Ascending aorta (tissue), 2 donors: Measurements from ENCODE around the gene DOCK2. TPM values are rescaled to one million over a fixed set of nuclear protein-coding genes. Genes with fewer than 3 reads are reported as not detected.

ENCODE experiments used
- DNase-seq, 2 donors: peaks; one replicate each; pipeline ENCODE4 v3.0.0-alpha.2; 2019; ENCODE audit warnings: low spot score in 2 of 2
- H3K27ac ChIP-seq, 2 donors: fragments of 200-600 bp; sonication (generic); one replicate each; pipeline ENCODE4 v1.5.1; 2016 to 2017; ENCODE audit warnings: mild to moderate bottlenecking in 1 of 2
- H3K27me3 ChIP-seq: fragments of 200-600 bp; sonication (generic); one replicate; pipeline ENCODE4 v1.5.1; 2017
- H3K36me3 ChIP-seq, 2 donors: fragments of 200-600 bp; sonication (generic); one replicate each; pipeline ENCODE4 v1.5.1; 2016
- H3K4me1 ChIP-seq, 2 donors: fragments of 200-600 bp; sonication (generic); one replicate each; pipeline ENCODE4 v1.5.1; 2016 to 2017; ENCODE audit warnings: mild to moderate bottlenecking in 1 of 2
- H3K4me3 ChIP-seq, 2 donors: fragments of 200-600 bp; sonication (generic); one replicate each; pipeline ENCODE4 v1.5.1; 2016 to 2017; ENCODE audit warnings: mild to moderate bottlenecking in 1 of 2
- H3K9me3 ChIP-seq, 2 donors: fragments of 200-600 bp; sonication (generic); one replicate each; pipeline ENCODE4 v1.5.1; 2016
- intact Hi-C: fragments of 100-400 bp; cut with DNase I; formaldehyde crosslinking; loops from one replicate; pipeline ENCODE4 v1.15.1; 2023
- total RNA-seq: library from RNA; depleted of rRNA; stranded (reverse); fragments of >200 nt; gene quantifications from one replicate; pipeline ENCODE4 v1.1.0, GENCODE V29; 2016
- TF ChIP-seq, protein P1 (sequence below), 3 experiments: fragments of 200-600 bp in 2 of 3; fragments of 450-650 bp in 1 of 3; sonication (generic) in 2 of 3; IDR thresholded peaks; one replicate each; pipeline ENCODE4 v1.5.1; 2016 to 2019; ENCODE audit warnings: antibody characterized with exemption in 3 of 3, mild to moderate bottlenecking in 1 of 3, moderate library complexity in 1 of 3

Gene DOCK2
- total RNA-seq, 1 donor from 2014 or later, result 33.1 TPM

DNA sequence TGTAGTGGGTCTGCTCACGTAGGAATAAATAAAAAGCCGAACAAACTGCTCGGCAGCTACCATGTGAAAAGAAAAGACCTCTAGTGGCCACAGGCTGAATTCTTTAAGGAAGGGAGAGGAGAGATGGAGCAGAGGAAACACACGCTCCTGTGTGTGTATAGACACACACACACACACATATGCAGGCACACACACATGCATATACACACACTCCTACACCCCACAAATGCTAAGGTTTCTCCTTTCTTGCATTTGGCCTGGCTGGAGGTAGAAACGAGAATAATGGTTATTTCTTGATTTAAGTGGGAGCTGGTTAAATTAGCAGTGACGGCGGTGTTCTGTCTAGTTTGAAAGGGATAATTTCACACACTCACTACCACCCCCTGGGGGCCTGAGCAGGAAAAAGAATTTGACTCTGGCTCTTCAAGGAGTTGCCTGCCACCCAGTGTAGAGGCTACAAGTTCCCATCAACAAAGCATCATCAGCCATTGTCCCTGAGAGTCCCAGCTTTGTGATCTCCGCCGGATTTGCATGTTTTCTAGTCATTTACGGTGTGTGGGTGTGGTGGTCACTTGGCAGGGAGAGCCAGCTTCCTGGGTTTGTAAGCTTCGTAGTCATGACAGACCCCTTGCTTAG lies 343.5 kb downstream of the DOCK2 start, which contains the start of gene INSYN2B:
TSS of gene INSYN2B (minus strand) at position 78 of the 636 bp plus-strand sequence. CDS start 96,597 bp downstream, outside the sequence.
- Histone ChIP-seq H3K4me1 (no peaks in the 10 kb centered on the region), H3K9me3 (no peaks in the 10 kb centered on the region), H3K27me3 (no peaks in the 10 kb centered on the region), H3K4me3 (peak within 1 kb of the TSS in 1 of 2 donors; percentile 9), H3K36me3 (no peaks in the 10 kb centered on the region), H3K27ac (no peak within 1 kb of the TSS)
- intact Hi-C loops, result no loop called here
- peak in 1 of 2 donors; percentile 66 for DNase-seq
- TF ChIP-seq, protein P1, sequence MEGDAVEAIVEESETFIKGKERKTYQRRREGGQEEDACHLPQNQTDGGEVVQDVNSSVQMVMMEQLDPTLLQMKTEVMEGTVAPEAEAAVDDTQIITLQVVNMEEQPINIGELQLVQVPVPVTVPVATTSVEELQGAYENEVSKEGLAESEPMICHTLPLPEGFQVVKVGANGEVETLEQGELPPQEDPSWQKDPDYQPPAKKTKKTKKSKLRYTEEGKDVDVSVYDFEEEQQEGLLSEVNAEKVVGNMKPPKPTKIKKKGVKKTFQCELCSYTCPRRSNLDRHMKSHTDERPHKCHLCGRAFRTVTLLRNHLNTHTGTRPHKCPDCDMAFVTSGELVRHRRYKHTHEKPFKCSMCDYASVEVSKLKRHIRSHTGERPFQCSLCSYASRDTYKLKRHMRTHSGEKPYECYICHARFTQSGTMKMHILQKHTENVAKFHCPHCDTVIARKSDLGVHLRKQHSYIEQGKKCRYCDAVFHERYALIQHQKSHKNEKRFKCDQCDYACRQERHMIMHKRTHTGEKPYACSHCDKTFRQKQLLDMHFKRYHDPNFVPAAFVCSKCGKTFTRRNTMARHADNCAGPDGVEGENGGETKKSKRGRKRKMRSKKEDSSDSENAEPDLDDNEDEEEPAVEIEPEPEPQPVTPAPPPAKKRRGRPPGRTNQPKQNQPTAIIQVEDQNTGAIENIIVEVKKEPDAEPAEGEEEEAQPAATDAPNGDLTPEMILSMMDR (IDR thresholded peaks at IDR 0.05), result peak in 2 of 3 experiments; percentile 20 to 30

DNA sequence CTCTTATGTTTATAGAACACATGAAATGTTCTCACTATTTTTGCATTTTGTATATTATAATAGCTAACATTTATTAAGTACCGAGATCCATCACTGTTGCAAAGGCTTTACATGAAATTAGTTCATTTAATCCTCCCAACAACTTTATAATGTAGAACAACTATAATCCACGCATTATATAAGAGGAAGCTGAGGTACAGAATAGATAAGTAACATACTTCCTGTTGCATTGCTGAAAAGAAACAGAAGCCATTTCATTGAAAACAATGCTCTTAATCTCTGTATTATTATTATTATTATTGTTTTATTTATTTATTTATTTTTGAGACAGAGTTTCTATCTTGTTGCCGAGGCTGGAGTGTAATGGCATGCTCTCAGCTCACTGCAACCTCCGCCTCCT lies 351.1 kb downstream of the DOCK2 start:
- Histone ChIP-seq H3K36me3 (no peaks in the 10 kb centered on the region), H3K27ac (no peak overlapping the region), H3K27me3 (no peaks in the 10 kb centered on the region), H3K9me3 (no peaks in the 10 kb centered on the region), H3K4me1 (no peaks in the 10 kb centered on the region), H3K4me3 (no peak overlapping the region)
- intact Hi-C loops, result no loop called here
- DNase-seq, result no peak
- TF ChIP-seq, protein P1 (IDR thresholded peaks at IDR 0.05), result no peak

DNA sequence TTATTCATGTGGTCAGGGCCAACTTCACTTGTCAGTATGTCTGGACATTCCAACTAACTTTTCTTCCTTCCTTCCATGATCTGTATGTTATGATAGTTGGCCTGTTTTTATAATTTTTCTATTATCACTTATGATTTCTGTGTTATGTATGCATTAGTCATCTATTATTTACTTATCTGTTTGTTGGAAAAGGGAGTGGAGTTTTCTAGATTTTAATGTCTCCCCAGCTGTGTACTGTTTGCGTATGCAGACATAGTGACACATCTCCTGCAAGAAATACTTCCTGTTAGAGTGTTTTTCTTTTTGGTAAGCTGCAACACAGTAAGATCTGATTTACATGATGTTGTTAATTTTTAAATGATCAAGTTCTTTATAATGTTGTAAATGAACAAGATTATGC lies 351.9 kb downstream of the DOCK2 start:
- TF ChIP-seq, protein P1 (IDR thresholded peaks at IDR 0.05), result no peak
- Histone ChIP-seq H3K27ac (no peak overlapping the region), H3K9me3 (no peaks in the 10 kb centered on the region), H3K27me3 (no peaks in the 10 kb centered on the region), H3K4me3 (no peak overlapping the region), H3K36me3 (no peaks in the 10 kb centered on the region), H3K4me1 (no peaks in the 10 kb centered on the region)
- no peak for DNase-seq
- intact Hi-C loops, result no loop called here

DNA sequence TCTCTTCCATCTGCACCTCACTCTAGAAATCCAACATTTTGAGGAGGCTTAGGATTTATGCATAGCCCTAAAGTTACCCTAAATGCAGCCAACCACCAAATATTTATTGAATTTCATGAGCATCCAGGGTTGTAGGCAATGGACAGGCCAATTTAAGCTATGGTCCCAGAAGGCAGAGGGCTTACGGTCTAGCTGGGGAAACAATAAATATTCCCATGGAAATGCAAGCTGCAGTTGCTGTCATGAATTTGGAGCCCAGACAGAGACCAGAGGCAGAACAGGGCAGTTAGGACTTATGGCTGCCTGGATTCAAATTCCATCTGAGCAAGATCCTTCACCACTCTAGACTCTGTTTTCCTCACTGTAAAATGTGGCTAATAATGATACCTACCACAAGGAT lies 352.3 kb downstream of the DOCK2 start:
- no peaks in the 10 kb centered on the region for H3K4me1 ChIP-seq
- no peak for DNase-seq
- no peaks in the 10 kb centered on the region for H3K9me3 ChIP-seq
- H3K27me3 ChIP-seq, result no peaks in the 10 kb centered on the region
- no peaks in the 10 kb centered on the region for H3K36me3 ChIP-seq
- H3K27ac ChIP-seq, result no peak overlapping the region
- TF ChIP-seq, protein P1 (IDR thresholded peaks at IDR 0.05), result no peak
- no peak overlapping the region for H3K4me3 ChIP-seq
- intact Hi-C loops, result no loop called here

DNA sequence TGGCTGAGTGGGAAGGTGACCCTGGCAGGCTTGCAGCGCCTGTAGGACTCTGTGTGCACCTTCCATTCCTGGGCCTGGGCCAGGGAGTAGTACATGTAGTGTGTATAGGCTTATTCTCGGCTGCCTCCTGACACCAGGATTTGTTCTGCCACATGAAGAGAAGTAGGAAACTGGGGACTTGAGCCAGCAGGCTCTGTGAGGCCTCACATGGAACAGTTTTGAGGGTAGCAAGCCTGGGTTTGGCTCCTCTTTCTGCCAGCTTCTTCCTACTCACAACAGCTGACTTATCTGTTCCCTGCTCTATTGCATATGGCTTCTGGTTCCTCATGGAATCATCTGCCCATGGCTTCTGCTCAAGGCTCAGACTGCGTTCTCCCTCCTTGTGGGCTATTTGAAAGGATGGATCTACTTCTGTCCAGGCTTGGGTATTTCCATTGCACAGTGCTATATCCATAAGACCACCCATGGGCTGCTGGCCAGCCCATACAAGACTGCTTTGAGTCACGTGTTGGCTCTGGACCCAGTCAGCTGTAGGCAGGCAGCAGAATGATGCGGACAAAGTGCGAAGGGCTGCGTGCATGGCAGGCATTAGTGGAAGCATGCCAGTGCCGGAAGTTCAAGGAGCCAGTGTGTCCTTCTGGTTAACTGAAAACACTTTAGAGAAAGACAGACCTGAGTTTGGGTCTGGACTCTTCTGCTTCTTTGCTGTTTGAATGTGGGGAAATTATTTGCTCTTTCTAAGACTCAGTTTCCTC lies 354.2 kb downstream of the DOCK2 start:
- intact Hi-C loops, result no loop called here
- no peaks in the 10 kb centered on the region for H3K36me3 ChIP-seq
- H3K27ac ChIP-seq, result no peak overlapping the region

More for the DNA sequence above, 354.2 kb downstream of the DOCK2 start:
- no peak for DNase-seq
- TF ChIP-seq, protein P1 (IDR thresholded peaks at IDR 0.05), result no peak
- no peak overlapping the region for H3K4me3 ChIP-seq
- no peaks in the 10 kb centered on the region for H3K27me3 ChIP-seq
- H3K4me1 ChIP-seq, result no peaks in the 10 kb centered on the region
- H3K9me3 ChIP-seq, result no peaks in the 10 kb centered on the region
